Measurements from ENCODE around the gene AGAP3. TPM values are rescaled to one million over a fixed set of nuclear protein-coding genes. Genes with fewer than 3 reads are reported as not detected.

AGAP3 gene
- total RNA-seq, 1 experiment from 2014 or later: 138 TPM

GRCh38 chr7:151133266-151133985 is 47.2 kb downstream of the AGAP3 start:
- H3K27ac Mint-ChIP-seq (ENCODE audit: low read depth, unreplicated experiment): no peak overlapping the region
- ChIA-PET POLR2A (no interaction called here), CTCF (interaction anchor here (0.6 to 1.2 kb wide), 2 partner anchors 9 to 510 kb away, joined by 3 to 7 read pairs; no protein-coding TSS in a partner anchor)
- H3K4me3 Mint-ChIP-seq (ENCODE audit: unreplicated experiment): no peak overlapping the region
- H3K36me3 Mint-ChIP-seq (ENCODE audit: insufficient read depth, unreplicated experiment): peaks cover 51% of the 10 kb centered on the region
- DNase-seq (ENCODE audit: unreplicated experiment): no peak
- H3K9me3 Mint-ChIP-seq (ENCODE audit: unreplicated experiment): no peaks in the 10 kb centered on the region
- no peak for TF ChIP-seq CTCF (IDR thresholded peaks at IDR 0.05; ENCODE audit: unreplicated experiment)
- no peaks in the 10 kb centered on the region for H3K27me3 Mint-ChIP-seq (ENCODE audit: insufficient read depth, unreplicated experiment)
- BruUV-seq (replicated peaks): no TSS peak
- no peaks in the 10 kb centered on the region for H3K4me1 Mint-ChIP-seq (ENCODE audit: insufficient read depth, unreplicated experiment)
- intact Hi-C loops (cut with micrococcal nuclease): no loop called here

GRCh38 chr7:151133986-151134742 is 47.9 kb downstream of the AGAP3 start:
- Mint-ChIP-seq H3K36me3 (ENCODE audit: insufficient read depth, unreplicated experiment) (peaks cover 44% of the 10 kb centered on the region), H3K4me1 (ENCODE audit: insufficient read depth, unreplicated experiment) (no peaks in the 10 kb centered on the region), H3K27me3 (ENCODE audit: insufficient read depth, unreplicated experiment) (no peaks in the 10 kb centered on the region), H3K27ac (ENCODE audit: low read depth, unreplicated experiment) (no peak overlapping the region), H3K4me3 (ENCODE audit: unreplicated experiment) (no peak overlapping the region), H3K9me3 (ENCODE audit: unreplicated experiment) (no peaks in the 10 kb centered on the region)
- no peak for DNase-seq (ENCODE audit: unreplicated experiment)
- no TSS peak for BruUV-seq (replicated peaks)
- intact Hi-C loops (cut with micrococcal nuclease): no loop called here
- ChIA-PET CTCF (interaction anchor here (1.0 kb wide), 1 partner anchor 236 kb away, joined by 3 read pairs; no protein-coding TSS in a partner anchor), POLR2A (no interaction called here)
- no peak for TF ChIP-seq CTCF (IDR thresholded peaks at IDR 0.05; ENCODE audit: unreplicated experiment)

- no peak for TF ChIP-seq CTCF (IDR thresholded peaks at IDR 0.05; ENCODE audit: unreplicated experiment)
- H3K36me3 Mint-ChIP-seq (ENCODE audit: insufficient read depth, unreplicated experiment): peaks cover 43% of the 10 kb centered on the region
- H3K9me3 Mint-ChIP-seq (ENCODE audit: unreplicated experiment): no peaks in the 10 kb centered on the region
- no peaks in the 10 kb centered on the region for H3K4me1 Mint-ChIP-seq (ENCODE audit: insufficient read depth, unreplicated experiment)
- H3K27me3 Mint-ChIP-seq (ENCODE audit: insufficient read depth, unreplicated experiment): no peaks in the 10 kb centered on the region
- POLR2A ChIA-PET: no interaction called here
- H3K4me3 Mint-ChIP-seq (ENCODE audit: unreplicated experiment): no peak overlapping the region
- DNase-seq (ENCODE audit: unreplicated experiment): no peak
- CTCF ChIA-PET: interaction anchor here (1.0 kb wide), 1 partner anchor 237 kb away, joined by 3 read pairs; no protein-coding TSS in a partner anchor
- H3K27ac Mint-ChIP-seq (ENCODE audit: low read depth, unreplicated experiment): no peak overlapping the region
- BruUV-seq (replicated peaks): no TSS peak
- intact Hi-C loops (cut with micrococcal nuclease): no loop called here
Observed at GRCh38 chr7:151134743-151135524, 48.7 kb downstream of the AGAP3 start.

- Mint-ChIP-seq H3K36me3 (ENCODE audit: insufficient read depth, unreplicated experiment) (peaks cover 48% of the 10 kb centered on the region), H3K9me3 (ENCODE audit: unreplicated experiment) (no peaks in the 10 kb centered on the region), H3K4me1 (ENCODE audit: insufficient read depth, unreplicated experiment) (no peaks in the 10 kb centered on the region), H3K4me3 (ENCODE audit: unreplicated experiment) (no peak overlapping the region), H3K27ac (ENCODE audit: low read depth, unreplicated experiment) (no peak overlapping the region), H3K27me3 (ENCODE audit: insufficient read depth, unreplicated experiment) (no peaks in the 10 kb centered on the region)
- POLR2A ChIA-PET: interaction anchor here (0.5 kb wide), 1 partner anchor 1301 kb away, joined by 3 read pairs; no protein-coding TSS in a partner anchor
- CTCF ChIA-PET: interaction anchor here (1.0 kb wide), 1 partner anchor 11 kb away, joined by 4 read pairs; no protein-coding TSS in a partner anchor
- TF ChIP-seq CTCF (IDR thresholded peaks at IDR 0.05; ENCODE audit: unreplicated experiment): no peak
- DNase-seq (ENCODE audit: unreplicated experiment): no peak
- intact Hi-C loops (cut with micrococcal nuclease): no loop called here
- no TSS peak for BruUV-seq (replicated peaks)
Observed at GRCh38 chr7:151135525-151135845, 49.2 kb downstream of the AGAP3 start.

All from MCF 10A (cell line).